ENCODE measurements around the gene BHLHE40. TPM values are rescaled to one million over a fixed set of nuclear protein-coding genes. Genes with fewer than 3 reads are reported as not detected.
A peak's percentile ranks its signal among the peaks of the same experiment; 100 is the strongest.

BHLHE40 gene
- total RNA-seq, result 10 to 100 TPM; 25.2 to 66.0 TPM

DNA sequence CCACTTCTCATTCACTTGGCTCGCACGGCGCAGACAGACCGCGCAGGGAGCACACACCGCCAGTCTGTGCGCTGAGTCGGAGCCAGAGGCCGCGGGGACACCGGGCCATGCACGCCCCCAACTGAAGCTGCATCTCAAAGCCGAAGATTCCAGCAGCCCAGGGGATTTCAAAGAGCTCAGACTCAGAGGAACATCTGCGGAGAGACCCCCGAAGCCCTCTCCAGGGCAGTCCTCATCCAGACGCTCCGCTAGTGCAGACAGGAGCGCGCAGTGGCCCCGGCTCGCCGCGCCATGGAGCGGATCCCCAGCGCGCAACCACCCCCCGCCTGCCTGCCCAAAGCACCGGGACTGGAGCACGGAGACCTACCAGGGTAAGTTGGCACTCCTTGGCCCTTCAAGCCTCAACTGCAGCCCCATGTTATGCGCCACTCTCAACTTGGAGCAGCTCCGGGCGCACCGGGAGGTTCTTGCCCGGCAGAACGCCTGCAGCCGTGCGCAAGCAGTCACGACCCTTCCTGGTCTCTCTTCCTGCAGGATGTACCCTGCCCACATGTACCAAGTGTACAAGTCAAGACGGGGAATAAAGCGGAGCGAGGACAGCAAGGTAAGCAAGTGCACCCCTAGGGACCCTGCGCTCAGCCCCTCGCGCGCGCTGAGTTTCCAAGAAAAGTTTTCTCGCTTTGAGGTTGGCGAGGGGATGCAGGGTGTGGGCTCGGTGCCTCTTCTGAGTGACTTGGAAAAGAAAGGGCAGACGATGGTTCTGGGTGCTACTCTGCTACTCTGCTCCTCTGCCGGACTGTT, at the start of gene BHLHE40:
Gene BHLHE40, plus strand, starts transcription at position 10 of the 801 bp plus-strand sequence. Its CDS starts 282 bp downstream, at position 292.
- Histone ChIP-seq H3K9me3 (no peaks in the 10 kb centered on the region), H3K4me1 (peaks cover 6% of the 10 kb centered on the region), H3K9ac (ENCODE audit: low read depth in 2 of 2, low read length in 2 of 2) (peak within 1 kb of the TSS; percentile 98 to 99), H3K27ac (peak within 1 kb of the TSS; percentile 95), H3K36me3 (no peaks in the 10 kb centered on the region), H3K4me3 (peak within 1 kb of the TSS; percentile 88), H3K27me3 (no peaks in the 10 kb centered on the region)
- peak; percentile 48 for DNase-seq
- intact Hi-C loops (cut with DNase I), result loop anchor here (5.0 kb wide), 3 partner anchors 43 to 257 kb away; no protein-coding TSS in a partner anchor
- TF ChIP-seq CTCF (IDR thresholded peaks at IDR 0.05), result no peak

- Histone ChIP-seq H3K9ac (ENCODE audit: low read depth in 2 of 2, low read length in 2 of 2) (no peak overlapping the region), H3K4me3 (no peak overlapping the region), H3K9me3 (no peaks in the 10 kb centered on the region), H3K4me1 (no peaks in the 10 kb centered on the region), H3K27me3 (no peaks in the 10 kb centered on the region), H3K36me3 (no peaks in the 10 kb centered on the region), H3K27ac (no peak overlapping the region)
- no peak for TF ChIP-seq CTCF (IDR thresholded peaks at IDR 0.05)
- intact Hi-C loops (cut with DNase I), result no loop called here
- no peak for DNase-seq
These were observed 48.7 kb upstream of the BHLHE40 start for GRCh38 chr3:4930501-4930900.

DNA sequence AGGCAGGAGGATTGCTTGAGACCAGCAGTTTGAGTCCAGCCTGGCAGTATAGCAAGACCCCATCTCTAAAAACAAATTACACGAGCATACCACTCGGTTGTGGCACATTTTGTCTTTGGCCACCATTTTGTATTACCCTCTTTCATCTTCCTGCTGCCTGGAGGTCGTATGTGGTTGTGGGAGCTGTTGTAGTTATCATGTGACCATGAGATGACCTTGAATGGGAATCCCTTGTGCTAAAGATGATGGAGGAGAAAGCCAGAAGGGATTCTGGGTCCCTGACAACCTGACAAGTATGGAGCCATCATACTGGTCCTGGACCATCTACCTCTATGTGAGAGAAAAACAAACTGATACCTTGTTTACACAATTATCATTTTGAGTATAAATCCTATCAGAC, 45.2 kb upstream of the BHLHE40 start:
- no peaks in the 10 kb centered on the region for H3K27me3 ChIP-seq
- H3K4me3 ChIP-seq, result no peak overlapping the region
- intact Hi-C loops (cut with DNase I), result no loop called here
- no peak for DNase-seq
- no peaks in the 10 kb centered on the region for H3K4me1 ChIP-seq
- H3K27ac ChIP-seq, result no peak overlapping the region
- H3K36me3 ChIP-seq, result no peaks in the 10 kb centered on the region
- TF ChIP-seq CTCF (IDR thresholded peaks at IDR 0.05), result no peak
- no peak overlapping the region for H3K9ac ChIP-seq (ENCODE audit: low read depth in 2 of 2, low read length in 2 of 2)
- no peaks in the 10 kb centered on the region for H3K9me3 ChIP-seq

DNA sequence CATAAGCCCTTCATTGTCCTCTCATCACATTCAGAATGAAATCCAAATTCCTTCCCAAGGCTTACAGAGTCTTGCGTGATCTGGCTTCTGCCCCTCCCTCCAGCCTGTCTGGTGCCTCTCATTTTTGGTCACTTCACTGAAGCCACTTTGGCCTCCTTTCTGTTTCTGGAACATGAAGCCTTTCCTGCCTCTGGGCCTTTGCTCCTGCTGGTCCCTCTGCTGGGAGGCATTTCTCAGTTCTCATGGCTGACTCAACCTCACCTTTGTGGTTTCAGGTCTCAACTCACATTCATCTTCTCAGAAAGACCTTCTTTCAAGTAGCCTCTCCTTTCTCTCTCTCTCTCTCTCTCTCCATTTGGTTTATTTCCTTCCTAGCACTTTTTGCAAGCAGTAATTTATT, 43.9 kb upstream of the BHLHE40 start:
- TF ChIP-seq CTCF (IDR thresholded peaks at IDR 0.05), result no peak
- Histone ChIP-seq H3K9ac (ENCODE audit: low read depth in 2 of 2, low read length in 2 of 2) (no peak overlapping the region), H3K27me3 (no peaks in the 10 kb centered on the region), H3K36me3 (no peaks in the 10 kb centered on the region), H3K9me3 (no peaks in the 10 kb centered on the region), H3K4me3 (no peak overlapping the region), H3K4me1 (no peaks in the 10 kb centered on the region), H3K27ac (no peak overlapping the region)
- intact Hi-C loops (cut with DNase I), result no loop called here
- DNase-seq, result no peak

- H3K4me3 ChIP-seq, result no peak overlapping the region
- H3K9ac ChIP-seq (ENCODE audit: low read depth in 2 of 2, low read length in 2 of 2), result no peak overlapping the region
- no peak for TF ChIP-seq CTCF (IDR thresholded peaks at IDR 0.05)
- H3K4me1 ChIP-seq, result no peaks in the 10 kb centered on the region
- H3K27ac ChIP-seq, result no peak overlapping the region
- H3K27me3 ChIP-seq, result no peaks in the 10 kb centered on the region
- no peaks in the 10 kb centered on the region for H3K9me3 ChIP-seq
- H3K36me3 ChIP-seq, result no peaks in the 10 kb centered on the region
- DNase-seq, result no peak
- intact Hi-C loops (cut with DNase I), result no loop called here
These were observed 42.1 kb upstream of the BHLHE40 start for GRCh38 chr3:4936982-4937614.
